Measurements from ENCODE around the gene GARIN6. TPM values are rescaled to one million over a fixed set of nuclear protein-coding genes. Genes with fewer than 3 reads are reported as not detected.
"Not testable (repeated sequence)": the region's sequence is repeated elsewhere in the genome, so short reads cannot be mapped to it uniquely, and the experiment has no call there.

The GARIN6 gene
- not detected for polyA plus RNA-seq (ENCODE audit: insufficient read depth in 1 of 5, insufficient read length in 5 of 5, low replicate concordance in 1 of 5)
- long read RNA-seq, donor 1, result 0 reads
- long read RNA-seq, donor 2, result 0 reads
- long read RNA-seq, donor 3, result 0 reads
- long read RNA-seq, donor 4, result 0 reads
- long read RNA-seq, donor 5, result 0 reads
- long read RNA-seq, donor 6, result 0 reads
- long read RNA-seq, donor 7, result 0 reads
- long read RNA-seq, donor 8, result 0 reads

- no peak for DNase-seq
Observed at GRCh38 chr12:99647453-99647852, at the start of gene GARIN6. GARIN6 (plus strand) TSS chr12:99647753; CDS start chr12:99648175, 422 bp downstream.

GRCh38 chr12:99598785-99599184 lies 48.8 kb upstream of the GARIN6 start:
- DNase-seq, result no peak

GRCh38 chr12:99600388-99600787 lies 47.2 kb upstream of the GARIN6 start:
- DNase-seq, result no peak

GRCh38 chr12:99609455-99610181 lies 37.9 kb upstream of the GARIN6 start:
- no peak for DNase-seq

GRCh38 chr12:99611117-99611516 lies 36.4 kb upstream of the GARIN6 start:
- no peak for DNase-seq

GRCh38 chr12:99611599-99611998 lies 36.0 kb upstream of the GARIN6 start:
- no peak for DNase-seq

GRCh38 chr12:99618657-99619056 lies 28.9 kb upstream of the GARIN6 start:
- DNase-seq, result no peak

GRCh38 chr12:99619389-99620158 lies 28.0 kb upstream of the GARIN6 start:
- DNase-seq, result no peak

- no peak for DNase-seq
Observed at GRCh38 chr12:99620159-99620479, 27.4 kb upstream of the GARIN6 start.

GRCh38 chr12:99624591-99624990 lies 23.0 kb upstream of the GARIN6 start:
- DNase-seq, result not testable (repeated sequence)

- peak in 1 of 2 donors; percentile 2 for DNase-seq
Observed at GRCh38 chr12:99627459-99627858, 20.1 kb upstream of the GARIN6 start.

GRCh38 chr12:99644629-99645028 lies 2.9 kb upstream of the GARIN6 start:
- DNase-seq, result no peak

GRCh38 chr12:99648183-99648582 lies 630 bp downstream of the GARIN6 start:
- DNase-seq, result no peak

GRCh38 chr12:99649551-99649950 lies 2.0 kb downstream of the GARIN6 start:
- DNase-seq, result no peak

- peak; percentile 4 to 10 for DNase-seq
Observed at GRCh38 chr12:99658671-99659349, 11.3 kb downstream of the GARIN6 start.

- no peak for DNase-seq
Observed at GRCh38 chr12:99670635-99671034, 23.1 kb downstream of the GARIN6 start.

- no peak for DNase-seq
Observed at GRCh38 chr12:99680276-99680675, 32.7 kb downstream of the GARIN6 start.

- DNase-seq, result no peak
Observed at GRCh38 chr12:99686142-99686541, 38.6 kb downstream of the GARIN6 start.

- no peak for DNase-seq
Observed at GRCh38 chr12:99695050-99695449, 47.5 kb downstream of the GARIN6 start.
